ACHN (cell line): Measurements from ENCODE around the gene NOTCH1.

Experiments used
- DNase-seq: peaks from one replicate; pipeline ENCODE4 v3.0.0-alpha.2; 2015
- in situ Hi-C: cut with HindIII; loops from 2 replicates; pipeline ENCODE4 v1.10.0; 2017; ENCODE audit warnings: low sequenced_read_pairs, low pct_ligation_motif_present, low pct_unique_long_range_greater_than_20kb

Gene NOTCH1

DNA sequence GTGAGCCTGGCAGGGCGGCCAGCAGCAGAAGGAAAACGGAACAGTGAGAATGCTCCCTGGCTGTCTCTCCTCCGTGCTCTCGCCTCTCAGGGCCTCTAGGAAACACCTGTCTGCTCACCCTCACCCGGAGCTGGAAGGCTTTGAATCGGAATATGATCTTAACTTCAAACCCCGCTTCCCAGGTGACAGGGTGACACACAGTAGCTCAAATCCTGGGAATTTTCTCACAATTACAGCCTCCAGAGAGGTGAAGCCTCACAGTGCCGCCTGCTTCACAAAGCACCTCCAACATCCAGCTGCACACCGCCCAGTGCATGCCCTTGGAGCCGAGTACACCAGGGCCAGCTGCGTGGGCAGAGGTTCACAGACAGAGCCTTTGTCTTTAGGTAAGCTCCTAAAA is 75.5 kb downstream of the NOTCH1 start:
- DNase-seq = no peak
- in situ Hi-C loops = no loop called here

DNA sequence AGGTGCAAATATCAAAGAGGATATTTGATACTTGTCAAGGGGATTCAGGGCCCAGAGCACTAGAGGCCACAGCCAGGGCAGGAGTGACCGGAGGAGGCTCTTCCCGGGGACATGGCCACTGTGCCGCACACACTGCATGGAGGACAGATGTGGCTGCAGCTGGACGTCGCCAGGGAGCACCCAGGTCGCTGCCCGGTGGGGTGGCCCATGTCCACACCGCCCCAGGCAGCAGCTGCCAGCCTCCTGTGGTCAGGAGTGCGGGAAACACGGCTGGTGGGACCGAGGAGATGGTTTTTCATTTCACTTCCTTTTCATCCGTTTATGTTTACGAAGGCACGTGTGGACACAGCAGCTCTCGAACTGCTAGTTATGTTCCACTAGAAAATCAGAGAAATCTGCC is 78.1 kb downstream of the NOTCH1 start:
- in situ Hi-C loops = no loop called here

DNA sequence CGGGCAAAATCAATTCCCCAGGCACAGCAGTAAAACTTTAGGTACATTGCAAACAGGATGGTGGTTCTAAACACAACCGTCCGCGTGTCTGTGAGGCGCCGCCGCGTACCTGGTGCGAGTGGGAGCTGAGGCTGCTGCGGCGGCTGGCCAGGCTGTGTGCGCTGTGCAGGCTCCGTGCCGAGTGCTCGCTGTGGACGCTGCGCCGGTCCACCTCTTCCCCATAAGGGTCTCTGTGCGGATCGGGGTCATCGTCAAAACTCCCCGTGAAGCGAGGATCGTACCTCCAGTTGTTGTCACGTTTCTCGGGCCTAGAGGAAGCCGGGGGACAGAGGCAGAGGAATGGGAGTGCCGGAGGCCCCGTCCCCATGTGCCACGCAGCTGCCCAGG is 79.7 kb downstream of the NOTCH1 start:
- in situ Hi-C loops = no loop called here

More for the DNA sequence above, 78.1 kb downstream of the NOTCH1 start:
- DNase-seq = no peak

DNA sequence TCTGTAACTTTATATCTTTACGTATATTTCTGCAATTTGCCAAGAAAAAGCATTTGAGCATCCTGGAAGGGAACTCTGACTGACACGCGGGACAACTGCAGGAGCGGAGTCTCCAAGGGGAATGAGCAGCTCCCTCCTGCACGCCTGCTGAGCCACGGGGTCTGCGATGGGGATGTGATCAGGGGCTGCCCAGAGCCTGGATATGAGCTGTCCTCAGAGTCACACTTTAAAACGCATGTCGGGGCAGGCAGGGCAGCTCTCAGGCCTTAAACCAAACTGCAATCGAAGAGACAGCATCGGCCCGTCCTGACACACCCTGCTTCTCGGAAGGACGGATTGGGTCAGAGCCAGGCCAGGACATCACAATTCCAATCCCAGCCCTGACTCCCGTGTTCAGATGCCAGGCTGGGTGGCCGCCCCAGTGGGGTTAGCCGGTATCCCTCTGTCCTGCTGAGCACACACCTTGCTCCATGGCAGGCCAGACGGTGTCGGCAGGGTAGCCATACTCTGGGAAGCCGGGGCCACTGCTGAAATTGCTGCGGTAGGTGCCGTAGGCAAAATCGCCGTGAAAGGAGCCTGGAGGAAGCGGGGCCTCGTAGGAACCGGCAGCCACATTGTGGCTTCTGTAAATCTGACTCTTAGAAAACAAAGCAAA is 80.2 kb downstream of the NOTCH1 start:
- DNase-seq = no peak
- in situ Hi-C loops = no loop called here

More for the DNA sequence above, 79.7 kb downstream of the NOTCH1 start:
- DNase-seq = no peak

DNA sequence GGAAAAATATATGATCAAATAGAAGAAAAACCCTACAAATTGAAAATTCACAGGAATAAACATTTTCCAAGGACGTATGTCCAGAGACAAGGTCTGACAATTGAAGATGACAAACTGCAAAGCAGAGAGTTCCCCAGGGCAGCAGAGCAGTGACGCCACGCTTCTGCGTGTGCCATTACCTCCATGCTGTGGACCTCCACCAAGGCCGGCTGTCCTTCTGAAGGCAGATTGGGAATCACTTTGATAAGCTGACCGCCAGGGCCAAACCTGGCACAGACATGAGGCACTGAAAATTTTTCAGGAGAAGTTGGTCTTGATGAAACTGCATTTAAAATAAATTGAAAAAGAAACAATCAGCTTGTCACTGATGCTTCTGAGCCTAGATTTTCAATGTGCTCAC is 81.6 kb downstream of the NOTCH1 start:
- DNase-seq = no peak
- in situ Hi-C loops = no loop called here

DNA sequence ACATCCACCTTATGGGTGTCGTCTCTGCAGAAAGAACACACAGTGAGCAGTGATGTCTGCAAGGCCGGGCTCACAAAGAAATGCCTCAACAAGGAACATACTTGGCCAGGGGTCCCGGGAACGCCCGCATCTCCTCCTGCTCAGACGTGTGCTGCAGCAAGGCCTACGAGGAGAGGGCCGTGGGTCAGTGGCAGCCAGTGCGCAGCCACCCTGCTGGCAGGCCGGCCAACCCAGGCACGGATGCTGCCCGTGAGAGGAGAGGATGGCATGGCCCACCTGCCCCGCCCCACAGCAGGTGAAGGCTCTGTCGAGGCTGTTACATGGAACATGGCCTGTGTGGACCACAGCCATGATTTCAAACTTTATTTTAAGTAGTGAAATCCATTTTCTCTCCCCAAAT is 82.3 kb downstream of the NOTCH1 start:
- in situ Hi-C loops = no loop called here
- DNase-seq = no peak

DNA sequence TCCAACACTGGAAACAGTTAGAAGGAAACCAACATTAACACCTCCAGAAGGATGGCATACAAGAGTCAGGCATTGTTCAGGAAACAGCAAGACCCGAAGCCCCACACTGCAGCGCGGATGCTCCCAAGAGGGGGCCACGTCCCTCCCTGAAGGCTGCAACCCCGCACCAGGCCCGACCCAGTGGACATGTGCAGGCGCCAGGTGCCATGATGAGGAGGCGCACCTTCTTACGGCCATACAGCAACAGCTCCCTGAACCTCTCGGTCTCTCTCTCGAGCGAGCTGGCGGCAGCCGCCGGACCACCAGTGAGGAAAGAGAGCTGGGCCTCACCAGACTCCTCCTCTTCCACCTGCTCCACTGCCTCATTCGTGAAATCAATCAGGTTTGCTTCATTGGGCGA is 83.2 kb downstream of the NOTCH1 start:
- in situ Hi-C loops = no loop called here

DNA sequence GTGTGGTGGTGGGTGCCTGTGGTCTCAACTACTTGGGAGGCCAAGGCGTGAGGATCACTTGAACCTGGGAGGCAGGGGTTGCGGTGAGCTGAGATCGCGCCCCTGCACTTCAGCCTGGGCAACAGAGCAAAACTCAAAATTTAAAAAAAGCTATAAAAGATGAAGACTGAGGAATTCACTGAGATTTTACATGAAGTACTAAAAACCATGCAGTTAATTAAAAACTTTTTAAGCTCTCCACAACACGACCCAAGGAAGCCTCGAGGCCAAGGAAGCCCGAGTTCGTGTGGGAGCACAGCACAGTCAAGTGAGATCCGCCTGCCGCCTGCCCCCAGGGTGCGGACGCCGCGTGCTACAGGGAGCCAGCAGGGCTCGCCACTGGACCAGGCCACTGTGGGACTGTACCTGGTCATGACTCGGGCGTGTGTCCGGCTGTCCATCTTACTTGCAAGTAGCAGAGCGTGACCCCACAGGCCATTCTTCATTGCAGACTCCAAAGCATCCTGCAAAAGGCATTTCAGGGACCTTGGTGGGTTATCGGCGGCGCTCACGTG is 85.0 kb downstream of the NOTCH1 start:
- in situ Hi-C loops = no loop called here
- no peak for DNase-seq

More for the DNA sequence above, 83.2 kb downstream of the NOTCH1 start:
- DNase-seq = no peak

DNA sequence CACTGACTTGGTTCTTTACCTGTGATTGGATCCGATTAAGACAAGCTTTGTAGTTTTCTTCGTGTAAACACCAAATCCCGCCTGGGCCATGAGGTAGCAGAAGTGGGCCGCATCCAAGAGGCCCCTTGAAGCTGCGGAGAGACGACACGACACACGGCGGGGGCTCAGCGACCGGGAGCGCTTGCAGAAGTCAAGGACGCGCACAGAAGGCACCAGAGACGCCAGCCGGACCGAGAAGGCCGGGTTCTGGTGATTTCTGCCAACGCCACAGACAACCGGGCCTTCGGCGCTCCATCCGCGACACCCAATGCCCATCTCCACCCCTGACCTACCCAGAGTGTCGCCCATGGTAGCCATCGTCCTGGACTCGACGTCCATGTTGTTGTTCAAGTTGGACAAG is 86.4 kb downstream of the NOTCH1 start:
- in situ Hi-C loops = no loop called here
- no peak for DNase-seq

DNA sequence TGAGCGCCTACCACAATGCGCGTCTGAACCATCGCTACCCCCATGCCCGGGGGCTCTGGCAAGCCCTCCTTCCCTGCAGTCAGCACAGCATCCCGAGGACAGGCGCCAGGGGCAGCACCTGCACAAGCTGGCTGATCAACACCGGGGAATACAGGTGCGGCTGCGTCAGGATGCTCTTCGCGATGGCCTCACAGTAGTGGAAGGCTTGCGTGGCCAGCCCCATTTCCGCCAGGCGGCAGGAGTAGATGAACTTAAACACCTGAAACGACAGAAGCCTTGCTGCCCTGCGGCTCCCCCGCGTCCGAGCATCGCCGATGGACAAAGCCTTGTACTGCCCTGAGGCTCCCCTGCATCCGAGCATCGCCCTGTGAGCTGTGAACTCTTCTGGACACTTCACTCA is 88.5 kb downstream of the NOTCH1 start:
- no peak for DNase-seq
- in situ Hi-C loops = no loop called here

DNA sequence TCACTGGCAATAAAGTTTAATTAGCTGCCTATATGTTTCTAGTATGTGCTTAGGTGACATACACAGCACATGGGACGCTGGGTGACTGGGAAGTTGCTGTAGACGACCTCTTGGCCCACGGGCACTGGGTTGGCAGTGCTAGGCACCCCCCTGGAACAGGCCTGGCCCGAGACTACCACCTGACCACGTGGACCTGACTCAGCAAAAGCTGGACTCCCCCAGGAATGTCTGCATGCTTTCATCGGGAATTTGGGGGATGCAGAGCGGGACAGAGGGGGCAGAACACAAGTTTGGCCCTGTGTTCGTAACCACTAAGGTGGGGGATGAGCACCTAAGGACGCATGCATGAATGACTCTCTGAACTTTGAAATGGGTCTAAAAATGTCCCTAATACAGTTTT is 89.6 kb downstream of the NOTCH1 start:
- in situ Hi-C loops = no loop called here
- no peak for DNase-seq

DNA sequence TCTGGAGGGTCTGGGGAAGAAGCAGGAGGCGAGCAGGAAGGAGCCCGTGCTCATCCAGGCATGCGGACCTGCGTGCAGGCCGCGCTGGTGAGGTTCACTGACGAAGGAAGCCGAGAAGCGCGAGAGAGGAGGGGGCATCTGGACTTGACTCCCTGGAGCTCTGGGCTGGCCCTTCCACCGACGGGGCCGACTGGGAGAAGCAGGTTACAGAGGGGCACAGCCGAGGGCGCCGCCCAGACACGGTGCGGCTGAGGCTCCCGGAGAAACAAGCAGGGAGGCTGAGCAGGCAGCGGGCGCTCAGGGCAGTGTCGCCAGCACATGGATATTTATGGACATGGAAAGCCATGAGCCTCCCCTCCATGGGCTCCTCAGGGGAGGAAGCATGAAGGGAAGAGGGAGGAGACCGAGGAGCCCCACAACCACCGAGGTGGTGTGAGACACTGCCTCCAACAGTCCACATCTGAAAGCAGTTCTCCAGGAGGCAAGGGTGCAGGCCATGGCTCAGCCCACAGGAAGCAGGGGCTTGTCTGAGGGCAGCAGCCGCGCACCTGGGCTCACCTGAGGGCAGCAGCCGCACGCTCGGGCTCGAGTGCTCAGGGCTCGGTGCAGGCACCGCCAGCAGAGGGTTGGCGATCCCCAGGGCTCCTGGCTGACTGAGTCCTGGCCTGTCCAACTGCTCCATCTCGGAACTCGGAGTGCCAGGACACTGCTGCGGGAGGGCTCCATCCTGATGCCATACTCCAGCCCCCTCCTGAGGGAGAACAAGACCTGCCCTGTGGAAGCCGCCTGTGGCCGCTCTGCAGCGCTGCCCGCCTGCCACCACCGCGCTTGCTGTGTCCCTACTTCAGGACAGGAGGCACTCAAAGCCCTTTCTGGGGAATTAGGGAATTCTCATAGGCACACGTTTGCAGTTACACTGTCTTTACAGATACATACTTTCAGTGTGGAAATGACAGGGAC is 90.5 kb downstream of the NOTCH1 start:
- in situ Hi-C loops = no loop called here
- DNase-seq = no peak

DNA sequence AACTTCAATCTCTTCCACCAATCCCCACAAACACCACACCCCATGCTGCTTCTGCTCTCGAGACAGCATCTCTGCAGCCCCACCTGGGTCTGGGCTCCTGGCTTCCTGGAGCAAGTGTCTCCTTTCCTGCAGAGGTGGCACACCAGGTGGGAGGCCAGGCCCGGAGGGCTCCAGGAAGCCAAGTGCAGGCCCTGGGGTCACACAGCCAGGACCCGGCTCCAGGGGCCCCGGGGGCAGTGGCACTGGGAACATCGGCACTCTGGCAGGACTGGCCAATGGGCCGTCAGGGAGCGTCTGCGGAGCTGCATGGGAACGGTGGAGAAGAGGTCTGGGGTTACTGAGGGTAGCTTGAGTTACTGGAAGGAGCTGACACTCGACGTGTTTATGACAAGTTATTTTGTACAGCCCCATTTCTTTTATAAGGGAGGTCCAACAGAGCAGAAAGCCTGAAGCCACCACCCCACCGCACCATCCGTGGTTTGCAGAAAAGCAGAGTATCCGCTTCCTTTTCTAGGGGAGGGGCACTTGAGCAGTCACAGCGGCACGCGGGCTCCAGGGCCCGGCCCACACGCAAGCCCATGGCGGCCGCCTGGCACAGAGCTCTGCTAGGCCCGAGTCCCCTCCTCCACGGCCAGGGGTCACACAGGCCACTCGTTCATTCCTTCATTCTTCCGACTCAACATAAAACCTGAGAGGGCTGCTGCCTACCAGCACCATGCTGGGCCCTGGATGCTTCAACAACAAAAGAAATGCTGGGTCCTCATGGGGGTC is 91.6 kb downstream of the NOTCH1 start:
- no peak for DNase-seq
- in situ Hi-C loops = no loop called here

DNA sequence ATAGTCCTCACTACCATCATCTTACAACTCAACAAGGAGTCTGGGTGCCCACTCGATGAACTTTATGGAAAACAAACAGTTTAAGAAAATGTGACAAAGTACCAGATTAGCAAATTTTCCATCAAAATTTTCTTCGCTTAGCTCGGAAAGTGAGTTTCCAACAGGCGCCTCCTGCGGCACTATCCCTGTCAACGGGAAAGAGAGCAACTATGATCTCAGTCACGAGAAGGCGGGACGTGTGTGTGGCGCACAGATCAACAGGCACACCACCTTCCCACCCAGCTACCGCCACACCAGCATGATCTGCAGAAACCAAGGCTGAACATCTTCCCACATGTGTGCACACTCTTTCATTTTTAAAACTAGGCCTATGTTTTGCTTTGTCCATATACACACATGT is 92.5 kb downstream of the NOTCH1 start:
- in situ Hi-C loops = no loop called here
- DNase-seq = no peak

DNA sequence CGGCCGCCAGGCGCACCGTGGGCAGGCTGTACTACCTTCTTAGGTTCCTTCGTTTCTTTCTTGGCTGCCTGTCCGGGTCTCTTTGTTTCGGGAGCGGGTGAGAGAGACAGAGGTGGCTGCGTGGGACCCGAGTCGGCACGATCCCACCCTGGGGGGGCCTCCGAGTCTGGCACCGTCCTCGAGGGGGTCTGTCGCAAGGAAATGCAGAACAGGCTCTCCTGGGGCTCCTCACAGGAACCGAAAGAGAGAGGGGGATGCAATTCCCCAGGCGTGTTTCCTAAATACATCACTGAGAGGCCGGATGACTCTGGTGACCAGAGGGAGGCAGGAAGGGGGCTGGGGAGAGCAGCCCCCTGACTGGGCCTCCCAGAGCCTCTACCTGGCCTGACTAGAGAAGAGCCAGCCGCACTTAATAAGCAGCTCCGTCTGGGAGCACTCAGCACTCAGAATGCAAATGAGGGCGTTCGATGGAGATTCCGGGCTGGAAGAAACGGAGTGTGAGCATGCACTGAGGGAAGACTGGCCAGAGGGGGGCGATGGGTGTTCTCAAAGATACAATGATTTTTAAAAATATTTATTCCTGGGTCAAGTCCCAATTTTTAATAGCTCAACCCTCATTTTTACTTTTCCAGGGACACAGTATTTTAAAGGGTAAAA is 94.5 kb downstream of the NOTCH1 start:
- no peak for DNase-seq
- in situ Hi-C loops = no loop called here

DNA sequence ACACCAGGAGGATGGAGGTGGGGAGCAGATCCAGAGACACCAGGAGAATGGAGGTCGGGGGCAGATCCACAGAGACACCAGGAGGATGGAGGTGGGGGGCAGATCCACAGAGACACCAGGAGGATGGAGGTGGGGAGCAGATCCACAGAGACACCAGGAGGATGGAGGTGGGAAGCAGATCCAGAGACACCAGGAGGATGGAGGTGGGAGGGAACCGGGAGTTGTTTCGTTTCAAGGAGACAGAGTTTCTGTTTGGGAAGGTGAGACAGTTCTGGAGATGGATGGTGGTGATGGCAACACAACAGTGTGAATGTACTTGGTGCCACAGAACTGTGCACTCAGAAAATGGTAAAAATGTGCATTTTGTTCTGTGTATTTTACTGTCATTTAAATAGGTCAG is 97.2 kb downstream of the NOTCH1 start:
- DNase-seq = no peak
- in situ Hi-C loops = no loop called here

DNA sequence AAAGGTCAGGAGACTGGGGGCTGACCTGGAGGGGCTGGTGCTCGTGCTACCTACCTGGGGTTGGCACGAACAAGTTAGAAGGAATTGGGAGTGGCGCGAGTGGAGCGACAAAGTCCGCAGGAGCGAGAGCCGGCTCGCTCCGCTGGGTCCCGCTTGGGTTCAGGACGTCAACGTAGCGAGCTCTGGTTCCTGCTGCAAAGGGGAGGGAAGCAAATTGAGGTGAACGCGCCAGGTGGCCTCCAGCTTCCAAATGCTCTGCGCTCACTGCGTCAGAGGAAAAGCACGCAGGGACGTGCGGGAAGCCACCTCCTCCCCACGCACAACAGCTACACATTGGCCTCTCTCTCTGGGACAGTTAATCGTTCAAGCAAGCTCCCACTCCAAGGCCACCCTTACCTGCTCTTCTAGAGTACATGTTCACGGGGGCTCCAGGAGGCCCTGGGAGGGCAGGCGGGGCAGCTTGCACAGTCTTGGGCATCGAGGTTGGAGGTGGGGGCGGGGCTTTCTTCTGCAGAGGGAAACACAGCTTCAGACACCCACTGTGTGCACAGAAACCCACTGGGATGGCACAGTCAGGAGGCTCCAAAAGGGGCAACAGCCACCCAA is 98.6 kb downstream of the NOTCH1 start:
- no peak for DNase-seq
- in situ Hi-C loops = no loop called here

DNA sequence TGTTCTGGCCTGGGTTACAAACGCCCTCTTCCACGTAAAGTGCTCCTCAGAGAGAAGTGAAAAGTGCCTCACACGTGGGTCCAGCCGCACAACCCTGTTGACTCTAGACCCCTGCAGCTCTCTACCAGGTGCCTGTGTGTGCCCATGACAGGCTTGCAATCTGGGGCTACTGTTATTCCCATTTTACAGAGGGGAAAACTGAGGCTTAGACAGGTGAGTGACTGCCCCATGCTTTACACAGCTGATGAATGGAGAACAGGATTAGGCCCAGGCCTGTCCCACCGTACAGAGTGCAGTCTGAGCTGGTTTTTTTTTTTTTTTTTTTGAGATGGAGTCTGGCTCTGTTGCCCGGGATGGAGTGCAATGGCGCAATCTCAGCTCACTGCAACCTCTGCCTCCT is 100.0 kb downstream of the NOTCH1 start:
- in situ Hi-C loops = no loop called here
- no peak for DNase-seq
